Right cardiac atrium (tissue), 5 donors: ENCODE data around the gene DLG2. TPM values are rescaled to one million over a fixed set of nuclear protein-coding genes. Genes with fewer than 3 reads are reported as not detected.

Source experiments
- ATAC-seq, 2 donors: fragments of 200-7000 bp; cut with Tn5 transposase; one replicate each; pipeline versions ENCODE4 v1.8.0 to v1.9.1; 2020; ENCODE audit warnings: moderate library complexity in 2 of 2, mild to moderate bottlenecking in 1 of 2
- DNase-seq, 3 donors: peaks; one replicate each; pipeline ENCODE4 v3.0.0-alpha.2; 2020
- H3K27ac ChIP-seq: one replicate; pipeline ENCODE4 v1.5.1; 2013; ENCODE audit warnings: mild to moderate bottlenecking, low read length, control low read depth, moderate library complexity
- H3K27me3 ChIP-seq: one replicate; pipeline ENCODE4 v1.6.1; 2013; ENCODE audit not compliant: control insufficient read depth, insufficient read depth
- H3K4me1 ChIP-seq: one replicate; pipeline ENCODE4 v1.6.1; 2013; ENCODE audit warnings: low read length; ENCODE audit not compliant: control insufficient read depth, insufficient read depth
- H3K4me3 ChIP-seq: one replicate; pipeline ENCODE4 v1.5.1; 2013; ENCODE audit warnings: low read length, control low read depth
- H3K9me3 ChIP-seq: one replicate; pipeline ENCODE4 v1.6.1; 2013; ENCODE audit warnings: low read length; ENCODE audit not compliant: control insufficient read depth
- WGBS: extraction: QIAGEN DNeasy Blood & Tissue Kit; methylation state at CpG from one replicate; pipeline ENCODE4 v1.1.7; 2013; 5-methylcytosine and 5-hydroxymethylcytosine counted together
- intact Hi-C, 4 donors: fragments of 100-400 bp; cut with DNase I; formaldehyde crosslinking; loops; one replicate each; pipeline versions ENCODE4 v1.11.0 to v1.14.0; 2022 to 2023
- polyA plus RNA-seq: library from polyadenylated mRNA; stranded (reverse); fragments of 200-250 nt; gene quantifications from one replicate; pipeline ENCODE4 v1.2.3, GENCODE V29; 2013
- total RNA-seq, 4 donors: library from RNA; stranded (reverse); fragmentation: NEBNext Ultra II Directional; extraction: Animal tissue kit (Norgen Biotek cat#: 25700); gene quantifications; one replicate each; pipeline ENCODE4 v1.2.1, GENCODE V29; 2021
- donor health status: healthy with polysubstance abuse.
- donor health status: DM: no; HTN: yes; CAD: no.
- donor health status: DM: no; HTN: no; CAD: no.
- donor health status: DM: no; HTN: yes; CAD: no; lungs with severe emphysema.
- donor health status: DM: yes; HTN: yes; CAD: no.

DLG2 gene
- total and polyA plus RNA-seq, 5 donors = 2.3 to 10.5 (median 9.4) TPM

GRCh38 chr11:83840326-83840725, 1786.8 kb downstream of the DLG2 start:
- Histone ChIP-seq H3K27me3 (no peaks in the 10 kb centered on the region), H3K4me3 (no peak overlapping the region), H3K9me3 (no peaks in the 10 kb centered on the region), H3K27ac (no peak overlapping the region), H3K4me1 (no peaks in the 10 kb centered on the region)
- no peak for DNase-seq
- no peak for ATAC-seq
- intact Hi-C loops = no loop called here
- WGBS = 92% methylated on average over 2 of the region's 2 CpGs

- intact Hi-C loops = loop anchor here (10.0 kb wide), 3 partner anchors 548 to 698 kb away; no protein-coding TSS in a partner anchor
- H3K4me1 ChIP-seq = no peaks in the 10 kb centered on the region
- WGBS = 54% methylated on average over 10 of the region's 10 CpGs
- no peak overlapping the region for H3K4me3 ChIP-seq
- ATAC-seq (peak; percentile 88 to 92), DNase-seq (peak in 1 of 3 donors; percentile 46)
- no peaks in the 10 kb centered on the region for H3K27me3 ChIP-seq
- H3K27ac ChIP-seq = no peak overlapping the region
- H3K9me3 ChIP-seq = no peaks in the 10 kb centered on the region
Measured at GRCh38 chr11:83836883-83837654, 1790.1 kb downstream of the DLG2 start.

- H3K27ac ChIP-seq = no peak overlapping the region
- no peaks in the 10 kb centered on the region for H3K4me1 ChIP-seq
- DNase-seq = no peak
- intact Hi-C loops = loop anchor here (10.0 kb wide), 3 partner anchors 549 to 699 kb away; no protein-coding TSS in a partner anchor
- H3K4me3 ChIP-seq = no peak overlapping the region
- H3K9me3 ChIP-seq = no peaks in the 10 kb centered on the region
- ATAC-seq = no peak
- no peaks in the 10 kb centered on the region for H3K27me3 ChIP-seq
Measured at GRCh38 chr11:83836065-83836464, 1791.1 kb downstream of the DLG2 start.

GRCh38 chr11:83835423-83835822, 1791.7 kb downstream of the DLG2 start:
- intact Hi-C loops = loop anchor here (10.0 kb wide), 3 partner anchors 549 to 699 kb away; no protein-coding TSS in a partner anchor
- H3K4me3 ChIP-seq = no peak overlapping the region
- H3K27ac ChIP-seq = no peak overlapping the region
- H3K4me1 ChIP-seq = no peaks in the 10 kb centered on the region
- no peaks in the 10 kb centered on the region for H3K27me3 ChIP-seq
- 61% methylated on average over 1 of the region's 1 CpG for WGBS
- DNase-seq (no peak), ATAC-seq (no peak)
- no peaks in the 10 kb centered on the region for H3K9me3 ChIP-seq

- Histone ChIP-seq H3K9me3 (no peaks in the 10 kb centered on the region), H3K27ac (no peak overlapping the region), H3K4me1 (no peaks in the 10 kb centered on the region), H3K27me3 (no peaks in the 10 kb centered on the region), H3K4me3 (no peak overlapping the region)
- intact Hi-C loops = loop anchor here (10.0 kb wide), 3 partner anchors 553 to 703 kb away; no protein-coding TSS in a partner anchor
- DNase-seq = no peak
- no peak for ATAC-seq
Measured at GRCh38 chr11:83831929-83832328, 1795.2 kb downstream of the DLG2 start.

GRCh38 chr11:83827940-83828554, 1799.1 kb downstream of the DLG2 start:
- no peak overlapping the region for H3K4me3 ChIP-seq
- 47% methylated on average over 5 of the region's 5 CpGs for WGBS
- no peak overlapping the region for H3K27ac ChIP-seq
- ATAC-seq = peak; percentile 45 to 57
- H3K9me3 ChIP-seq = no peaks in the 10 kb centered on the region
- no peaks in the 10 kb centered on the region for H3K4me1 ChIP-seq
- intact Hi-C loops = no loop called here
- H3K27me3 ChIP-seq = no peaks in the 10 kb centered on the region
- DNase-seq = no peak

- Histone ChIP-seq H3K9me3 (no peaks in the 10 kb centered on the region), H3K4me3 (no peak overlapping the region), H3K4me1 (no peaks in the 10 kb centered on the region), H3K27me3 (no peaks in the 10 kb centered on the region), H3K27ac (no peak overlapping the region)
- intact Hi-C loops = no loop called here
- ATAC-seq (no peak), DNase-seq (no peak)
- WGBS = 69% methylated on average over 3 of the region's 3 CpGs
Measured at GRCh38 chr11:83827520-83827919, 1799.6 kb downstream of the DLG2 start.

GRCh38 chr11:83826078-83826477, 1801.1 kb downstream of the DLG2 start:
- DNase-seq = no peak
- Histone ChIP-seq H3K4me1 (no peaks in the 10 kb centered on the region), H3K9me3 (no peaks in the 10 kb centered on the region), H3K27me3 (no peaks in the 10 kb centered on the region), H3K27ac (no peak overlapping the region), H3K4me3 (no peak overlapping the region)
- intact Hi-C loops = no loop called here
- ATAC-seq = no peak

GRCh38 chr11:83823461-83824025, 1803.6 kb downstream of the DLG2 start:
- ATAC-seq (no peak), DNase-seq (no peak)
- intact Hi-C loops = no loop called here
- H3K4me3 ChIP-seq = no peak overlapping the region
- no peak overlapping the region for H3K27ac ChIP-seq
- H3K4me1 ChIP-seq = no peaks in the 10 kb centered on the region
- 68% methylated on average over 7 of the region's 7 CpGs for WGBS
- H3K9me3 ChIP-seq = no peaks in the 10 kb centered on the region
- no peaks in the 10 kb centered on the region for H3K27me3 ChIP-seq

- H3K27ac ChIP-seq = no peak overlapping the region
- H3K27me3 ChIP-seq = no peaks in the 10 kb centered on the region
- DNase-seq = no peak
- 28% methylated on average over 2 of the region's 2 CpGs for WGBS
- ATAC-seq = peak; percentile 57 to 67
- intact Hi-C loops = loop anchor here (5.0 to 10.0 kb wide), 3 partner anchors 525 to 1135 kb away; no protein-coding TSS in a partner anchor
- H3K9me3 ChIP-seq = no peaks in the 10 kb centered on the region
- no peaks in the 10 kb centered on the region for H3K4me1 ChIP-seq
- no peak overlapping the region for H3K4me3 ChIP-seq
Measured at GRCh38 chr11:83819931-83820549, 1807.1 kb downstream of the DLG2 start.

GRCh38 chr11:83818349-83818748, 1808.8 kb downstream of the DLG2 start:
- no peak overlapping the region for H3K27ac ChIP-seq
- no peak for DNase-seq
- intact Hi-C loops = loop anchor here (5.0 to 10.0 kb wide), 3 partner anchors 524 to 1134 kb away; no protein-coding TSS in a partner anchor
- no peak overlapping the region for H3K4me3 ChIP-seq
- 50% methylated on average over 2 of the region's 2 CpGs for WGBS
- no peak for ATAC-seq
- H3K27me3 ChIP-seq = no peaks in the 10 kb centered on the region
- no peaks in the 10 kb centered on the region for H3K9me3 ChIP-seq
- H3K4me1 ChIP-seq = no peaks in the 10 kb centered on the region
